ENCODE data around the gene GCN1. TPM values are rescaled to one million over a fixed set of nuclear protein-coding genes. Genes with fewer than 3 reads are reported as not detected.

The GCN1 gene
- total RNA-seq, 1 donor from 2014 or later: 173 TPM

DNA sequence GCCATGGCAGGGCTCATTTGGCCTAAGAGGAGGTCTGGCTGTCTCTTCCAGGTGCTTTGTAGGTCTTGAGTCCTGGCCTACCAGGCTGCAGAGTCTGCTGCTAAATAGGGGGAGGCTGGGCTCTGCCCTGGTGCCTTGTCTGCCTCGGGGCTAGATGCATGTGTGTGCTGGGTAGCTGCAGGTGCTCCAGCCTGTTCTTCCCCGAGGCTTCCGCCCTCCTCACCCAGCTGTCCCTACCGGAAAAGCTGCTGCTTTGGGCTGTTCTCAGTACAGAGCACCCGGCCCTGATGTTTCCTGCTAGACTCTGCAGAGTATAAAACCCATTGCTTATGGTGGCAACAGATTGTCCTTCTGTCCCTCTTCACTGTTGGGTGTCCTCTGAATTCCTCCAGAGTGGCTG lies 115.6 kb downstream of the GCN1 start:
- peaks cover 49% of the 10 kb centered on the region for H3K36me3 Mint-ChIP-seq (ENCODE audit: low read depth)

DNA sequence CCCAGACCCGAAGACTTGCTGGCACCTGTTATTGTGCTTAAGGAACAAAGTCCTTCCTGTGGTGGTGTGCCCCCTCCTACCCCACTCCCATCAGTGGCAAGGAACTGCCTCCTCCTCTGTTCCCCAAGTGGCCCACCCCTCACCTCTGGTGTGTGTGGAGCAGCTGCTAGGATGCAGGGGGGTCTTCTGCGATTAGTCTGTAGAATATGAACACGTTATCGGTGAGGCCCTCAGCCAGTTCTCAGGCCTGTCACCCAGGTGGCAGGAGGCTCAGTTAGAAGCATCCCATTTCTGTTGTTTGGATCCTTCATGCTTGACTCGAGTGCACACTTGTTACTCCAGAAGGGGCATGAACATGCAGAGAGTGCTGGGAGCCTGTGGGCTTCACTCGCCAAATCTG lies 117.3 kb downstream of the GCN1 start:
- no peaks in the 10 kb centered on the region for H3K27me3 Mint-ChIP-seq (ENCODE audit: insufficient read depth)
- no peak overlapping the region for H3K4me3 Mint-ChIP-seq
- intact Hi-C loops (cut with micrococcal nuclease): no loop called here
- H3K27ac Mint-ChIP-seq: no peak overlapping the region
- H3K9me3 Mint-ChIP-seq: no peaks in the 10 kb centered on the region
- DNase-seq (ENCODE audit: low spot score): no peak
- H3K4me1 Mint-ChIP-seq (ENCODE audit: low read depth): peaks cover 30% of the 10 kb centered on the region
- H3K36me3 Mint-ChIP-seq (ENCODE audit: low read depth): peaks cover 50% of the 10 kb centered on the region

More for the DNA sequence above, 115.6 kb downstream of the GCN1 start:
- intact Hi-C loops (cut with micrococcal nuclease): no loop called here
- no peak for DNase-seq (ENCODE audit: low spot score)
- peaks cover 30% of the 10 kb centered on the region for H3K4me1 Mint-ChIP-seq (ENCODE audit: low read depth)
- no peaks in the 10 kb centered on the region for H3K27me3 Mint-ChIP-seq (ENCODE audit: insufficient read depth)
- H3K27ac Mint-ChIP-seq: peak overlapping the region; percentile 43
- no peak overlapping the region for H3K4me3 Mint-ChIP-seq
- H3K9me3 Mint-ChIP-seq: no peaks in the 10 kb centered on the region

Other genes starting within 250 kb of the GCN1 start
- gene BICDL1, start 205.5 kb downstream of the GCN1 start, total RNA-seq: 136 and 140 TPM in 2 replicates
- gene RAB35, start 78.0 kb downstream of the GCN1 start, total RNA-seq: 89.2 and 94.2 TPM in 2 replicates
- 2,459 and 2,531 TPM in 2 replicates for gene RPLP0, start 6.4 kb upstream of the GCN1 start, total RNA-seq
- gene PXN, start 71.0 kb upstream of the GCN1 start, total RNA-seq: 53.0 and 57.7 TPM in 2 replicates
- gene RNU4-2, start 97.2 kb upstream of the GCN1 start, total RNA-seq: 5,055 and 7,832 TPM in 2 replicates
- 2,369 and 3,474 TPM in 2 replicates for gene RNU4-1, start 98.5 kb upstream of the GCN1 start, total RNA-seq
- gene SIRT4, start 107.6 kb upstream of the GCN1 start, total RNA-seq: 1.0 and 1.7 TPM in 2 replicates
- gene PLA2G1B, start 133.1 kb upstream of the GCN1 start, total RNA-seq: not detected in 2 replicates
- 0.07 TPM in 1 of 2 replicates, not detected in the other for gene MSI1, start 174.4 kb upstream of the GCN1 start, total RNA-seq
- 352 and 365 TPM in 2 replicates for gene COX6A1, start 243.4 kb upstream of the GCN1 start, total RNA-seq